Measurements from ENCODE around the gene GSN. TPM values are rescaled to one million over a fixed set of nuclear protein-coding genes. Genes with fewer than 3 reads are reported as not detected.
A peak's percentile ranks its signal among the peaks of the same experiment; 100 is the strongest.

Gene GSN
- total RNA-seq, 2 donors from 2014 or later, result 3.6 to 4.0 TPM

DNA sequence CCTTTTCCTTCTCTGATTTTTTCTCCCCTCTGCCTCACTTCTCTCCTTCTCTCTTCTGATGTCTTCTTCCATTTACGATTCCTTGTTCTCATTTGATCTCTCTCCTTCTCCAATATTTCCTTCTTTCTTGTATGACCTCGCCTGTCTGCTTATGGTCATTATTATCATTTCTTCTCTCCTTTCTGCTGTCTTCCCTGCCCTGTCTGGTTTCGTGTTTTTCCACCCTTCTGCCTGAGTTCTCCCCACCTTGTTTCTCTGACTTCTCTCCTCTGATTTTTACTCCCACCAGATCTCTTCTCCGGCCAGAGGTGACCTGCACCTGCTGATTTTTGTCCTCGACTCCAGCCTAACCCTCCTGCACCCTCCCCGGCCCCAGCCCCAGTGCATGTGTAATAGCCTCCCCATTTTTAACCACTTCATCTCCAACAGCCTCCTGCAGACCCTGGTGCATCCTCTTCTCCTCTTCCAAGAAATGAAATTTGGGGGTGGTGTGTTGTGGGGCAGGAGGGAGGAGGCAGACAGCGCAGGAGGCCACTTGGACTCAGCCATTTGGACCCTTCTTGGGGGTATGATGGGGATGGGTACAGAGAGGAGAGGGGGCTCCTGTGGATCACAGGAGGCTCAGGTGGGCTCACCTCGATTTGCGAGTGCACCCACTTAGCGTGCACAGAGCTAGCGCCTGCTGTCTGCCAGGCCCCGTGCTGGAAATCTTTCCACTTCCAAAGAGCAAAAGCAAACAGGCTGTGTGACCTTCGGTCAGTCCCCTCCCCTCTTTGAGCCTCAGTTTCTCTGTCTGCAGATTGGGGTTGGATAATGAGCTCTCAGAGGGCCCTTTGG, 32.5 kb downstream of the GSN start:
- Mint-ChIP-seq H3K36me3 (ENCODE audit: insufficient read depth in 2 of 2) (peaks cover 0 to 3% of the 10 kb centered on the region in 2 donors), H3K4me1 (ENCODE audit: low read depth) (peaks cover 15% of the 10 kb centered on the region), H3K27ac (no peak overlapping the region), H3K9me3 (no peaks in the 10 kb centered on the region), H3K4me3 (peak overlapping the region; percentile 75 to 80), H3K27me3 (ENCODE audit: low read depth) (peaks cover 27% of the 10 kb centered on the region)
- DNase-seq (no peak), ATAC-seq (replicated peaks in 1 of 2) (no peak)

DNA sequence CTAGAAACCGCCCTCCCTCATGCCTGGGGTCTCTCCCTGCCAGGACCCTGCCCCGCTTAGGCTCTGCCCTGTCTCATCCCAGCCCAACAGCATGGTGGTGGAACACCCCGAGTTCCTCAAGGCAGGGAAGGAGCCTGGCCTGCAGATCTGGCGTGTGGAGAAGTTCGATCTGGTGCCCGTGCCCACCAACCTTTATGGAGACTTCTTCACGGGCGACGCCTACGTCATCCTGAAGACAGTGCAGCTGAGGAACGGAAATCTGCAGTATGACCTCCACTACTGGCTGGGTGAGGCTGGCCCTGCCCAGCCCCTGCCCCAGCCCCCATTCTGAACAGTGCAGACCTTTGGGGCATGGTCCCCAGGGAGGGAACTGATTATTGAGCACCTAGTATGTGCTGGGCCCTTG, 33.9 kb downstream of the GSN start:
- DNase-seq (no peak), ATAC-seq (replicated peaks in 1 of 2) (no peak)
- peaks cover 0 to 3% of the 10 kb centered on the region in 2 donors for H3K36me3 Mint-ChIP-seq (ENCODE audit: insufficient read depth in 2 of 2)
- no peak overlapping the region for H3K27ac Mint-ChIP-seq
- no peaks in the 10 kb centered on the region for H3K9me3 Mint-ChIP-seq
- no peak overlapping the region for H3K4me3 Mint-ChIP-seq
- peaks cover 27% of the 10 kb centered on the region for H3K27me3 Mint-ChIP-seq (ENCODE audit: low read depth)
- peaks cover 15% of the 10 kb centered on the region for H3K4me1 Mint-ChIP-seq (ENCODE audit: low read depth)

GRCh38 chr9:121302341-121302740, 34.4 kb downstream of the GSN start:
- Mint-ChIP-seq H3K4me3 (no peak overlapping the region), H3K36me3 (ENCODE audit: insufficient read depth in 2 of 2) (peaks cover 0 to 3% of the 10 kb centered on the region in 2 donors), H3K27me3 (ENCODE audit: low read depth) (peaks cover 27% of the 10 kb centered on the region), H3K4me1 (ENCODE audit: low read depth) (peaks cover 15% of the 10 kb centered on the region), H3K9me3 (no peaks in the 10 kb centered on the region), H3K27ac (no peak overlapping the region)
- ATAC-seq (replicated peaks in 1 of 2) (no peak), DNase-seq (no peak)

GRCh38 chr9:121302786-121303185, 34.8 kb downstream of the GSN start:
- H3K36me3 Mint-ChIP-seq (ENCODE audit: insufficient read depth in 2 of 2), result peaks cover 0 to 3% of the 10 kb centered on the region in 2 donors
- H3K9me3 Mint-ChIP-seq, result no peaks in the 10 kb centered on the region
- no peak overlapping the region for H3K4me3 Mint-ChIP-seq
- peaks cover 27% of the 10 kb centered on the region for H3K27me3 Mint-ChIP-seq (ENCODE audit: low read depth)
- H3K4me1 Mint-ChIP-seq (ENCODE audit: low read depth), result peaks cover 15% of the 10 kb centered on the region
- H3K27ac Mint-ChIP-seq, result no peak overlapping the region
- no peak for ATAC-seq (replicated peaks in 1 of 2)
- no peak for DNase-seq

- H3K27me3 Mint-ChIP-seq (ENCODE audit: low read depth), result peaks cover 19% of the 10 kb centered on the region
- no peaks in the 10 kb centered on the region for H3K9me3 Mint-ChIP-seq
- H3K4me3 Mint-ChIP-seq, result no peak overlapping the region
- H3K27ac Mint-ChIP-seq, result no peak overlapping the region
- H3K4me1 Mint-ChIP-seq (ENCODE audit: low read depth), result peaks cover 10% of the 10 kb centered on the region
- peaks cover 0 to 3% of the 10 kb centered on the region in 2 donors for H3K36me3 Mint-ChIP-seq (ENCODE audit: insufficient read depth in 2 of 2)
- DNase-seq (no peak), ATAC-seq (replicated peaks in 1 of 2) (no peak)
These were observed 35.8 kb downstream of the GSN start for GRCh38 chr9:121303456-121304451.

GRCh38 chr9:121304707-121305106, 36.7 kb downstream of the GSN start:
- Mint-ChIP-seq H3K36me3 (ENCODE audit: insufficient read depth in 2 of 2) (peaks cover 0 to 3% of the 10 kb centered on the region in 2 donors), H3K27me3 (ENCODE audit: low read depth) (peaks cover 12% of the 10 kb centered on the region), H3K27ac (no peak overlapping the region), H3K9me3 (no peaks in the 10 kb centered on the region), H3K4me3 (no peak overlapping the region), H3K4me1 (ENCODE audit: low read depth) (peaks cover 9% of the 10 kb centered on the region)
- DNase-seq (no peak), ATAC-seq (replicated peaks in 1 of 2) (no peak)

DNA sequence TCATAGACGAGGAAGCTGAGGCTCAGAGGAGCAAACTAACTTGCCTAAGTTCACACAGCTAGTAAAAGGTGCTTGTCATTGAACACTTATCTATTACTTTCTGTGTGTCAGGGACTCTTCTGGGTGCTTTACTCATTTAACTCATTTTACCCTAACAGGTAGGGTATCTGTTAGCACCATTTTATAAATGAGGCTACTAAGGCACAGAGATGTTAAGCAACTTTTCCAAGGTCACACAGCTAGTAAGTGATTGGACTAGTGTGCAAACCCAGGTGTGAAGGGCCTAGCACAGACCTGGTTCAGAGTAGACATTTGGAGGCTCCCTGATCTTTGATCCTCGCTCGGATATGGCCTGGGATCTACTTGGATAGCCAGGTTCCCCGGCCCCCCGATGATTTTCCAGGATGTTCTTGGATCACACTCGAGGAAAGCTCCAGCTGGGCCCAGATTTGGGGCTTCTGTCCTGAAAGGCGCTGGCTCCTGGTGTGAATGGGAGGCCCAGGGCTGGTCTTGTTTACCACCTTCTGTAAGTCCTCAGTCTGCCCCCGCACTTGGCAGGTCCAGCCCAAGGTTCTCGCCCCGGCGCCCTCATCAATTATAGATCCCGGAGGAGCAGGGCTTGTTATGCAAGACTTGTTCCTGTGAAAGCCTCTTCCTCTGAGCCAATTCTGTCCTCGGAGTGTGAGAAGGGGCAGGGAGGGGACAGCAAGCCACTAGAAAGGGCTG, 37.5 kb downstream of the GSN start:
- DNase-seq (no peak), ATAC-seq (replicated peaks in 1 of 2) (no peak)
- H3K27me3 Mint-ChIP-seq (ENCODE audit: low read depth), result peaks cover 5% of the 10 kb centered on the region
- peaks cover 2% of the 10 kb centered on the region for H3K4me1 Mint-ChIP-seq (ENCODE audit: low read depth)
- H3K27ac Mint-ChIP-seq, result no peak overlapping the region
- H3K4me3 Mint-ChIP-seq, result no peak overlapping the region
- no peaks in the 10 kb centered on the region for H3K36me3 Mint-ChIP-seq (ENCODE audit: insufficient read depth in 2 of 2)
- H3K9me3 Mint-ChIP-seq, result no peaks in the 10 kb centered on the region

DNA sequence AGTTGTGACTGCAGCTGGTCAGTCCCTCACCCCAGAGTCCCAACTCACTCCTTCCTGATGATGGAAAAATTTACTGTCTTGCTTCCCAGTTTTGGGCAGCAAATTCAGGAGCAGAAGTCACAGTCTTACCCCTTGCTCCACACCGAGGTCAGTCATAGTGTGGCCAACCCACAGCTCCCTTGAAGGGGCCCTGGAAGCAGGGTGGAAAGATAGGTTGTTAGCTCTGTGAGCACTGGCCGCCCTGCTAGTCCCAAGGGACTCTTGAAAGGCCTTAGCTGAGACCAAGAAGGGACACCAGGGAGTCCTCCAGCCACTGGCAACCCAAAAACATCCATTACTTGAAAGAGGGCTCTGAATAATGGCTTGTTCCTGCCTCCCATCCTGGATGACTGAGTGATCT, 40.0 kb downstream of the GSN start:
- Mint-ChIP-seq H3K4me1 (ENCODE audit: low read depth) (no peaks in the 10 kb centered on the region), H3K36me3 (ENCODE audit: insufficient read depth in 2 of 2) (no peaks in the 10 kb centered on the region), H3K9me3 (no peaks in the 10 kb centered on the region), H3K4me3 (no peak overlapping the region), H3K27me3 (ENCODE audit: low read depth) (no peaks in the 10 kb centered on the region), H3K27ac (no peak overlapping the region)
- ATAC-seq (replicated peaks in 1 of 2), result no peak
- no peak for DNase-seq

DNA sequence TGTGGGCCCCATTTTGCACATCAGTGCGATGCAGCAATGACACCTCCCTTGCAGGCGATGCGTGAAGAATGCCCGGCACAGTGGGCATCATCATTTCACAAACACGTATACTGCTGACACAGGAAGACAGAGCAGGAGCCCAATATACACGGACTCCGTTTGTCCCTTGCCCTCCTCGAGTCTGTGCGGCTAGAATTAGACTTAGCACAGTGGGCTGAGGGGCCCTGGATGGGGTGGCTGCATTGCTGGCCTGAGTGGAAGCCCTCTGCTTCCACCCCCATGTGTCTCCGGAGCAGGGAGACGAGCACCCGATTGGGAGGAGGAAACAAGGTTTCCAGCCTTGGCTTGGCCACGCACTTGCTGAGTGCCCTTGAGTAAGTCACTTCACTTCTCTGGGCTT, 40.8 kb downstream of the GSN start:
- ATAC-seq (replicated peaks in 1 of 2) (no peak), DNase-seq (no peak)
- Mint-ChIP-seq H3K4me3 (no peak overlapping the region), H3K27me3 (ENCODE audit: low read depth) (no peaks in the 10 kb centered on the region), H3K4me1 (ENCODE audit: low read depth) (no peaks in the 10 kb centered on the region), H3K9me3 (no peaks in the 10 kb centered on the region), H3K27ac (no peak overlapping the region), H3K36me3 (ENCODE audit: insufficient read depth in 2 of 2) (no peaks in the 10 kb centered on the region)

DNA sequence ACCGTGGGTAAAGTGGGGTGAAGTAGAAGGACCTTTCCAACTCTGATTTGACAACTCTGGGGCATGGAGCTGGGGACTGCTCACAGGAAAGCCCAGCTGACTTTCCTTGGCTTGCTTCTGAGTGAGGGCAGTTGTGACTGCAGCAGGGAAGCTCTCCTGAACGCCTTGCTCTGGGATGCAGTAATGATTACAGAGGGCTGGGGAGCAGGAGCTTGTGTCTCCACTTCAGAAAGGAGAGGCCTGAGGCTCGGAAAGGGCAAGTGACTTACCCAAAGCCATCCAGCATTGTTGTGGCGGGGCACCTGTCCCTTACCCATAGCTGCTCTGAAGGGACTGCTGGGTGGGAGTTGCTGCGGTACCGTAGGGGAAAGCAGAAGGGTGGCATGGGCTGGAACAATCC, 41.2 kb downstream of the GSN start:
- Mint-ChIP-seq H3K4me3 (no peak overlapping the region), H3K36me3 (ENCODE audit: insufficient read depth in 2 of 2) (no peaks in the 10 kb centered on the region), H3K4me1 (ENCODE audit: low read depth) (no peaks in the 10 kb centered on the region), H3K27ac (no peak overlapping the region), H3K27me3 (ENCODE audit: low read depth) (no peaks in the 10 kb centered on the region), H3K9me3 (no peaks in the 10 kb centered on the region)
- ATAC-seq (replicated peaks in 1 of 2) (no peak), DNase-seq (no peak)

GRCh38 chr9:121309833-121310425, 42.0 kb downstream of the GSN start:
- no peak overlapping the region for H3K4me3 Mint-ChIP-seq
- no peaks in the 10 kb centered on the region for H3K27me3 Mint-ChIP-seq (ENCODE audit: low read depth)
- H3K9me3 Mint-ChIP-seq, result no peaks in the 10 kb centered on the region
- H3K4me1 Mint-ChIP-seq (ENCODE audit: low read depth), result no peaks in the 10 kb centered on the region
- H3K36me3 Mint-ChIP-seq (ENCODE audit: insufficient read depth in 2 of 2), result no peaks in the 10 kb centered on the region
- DNase-seq (no peak), ATAC-seq (replicated peaks in 1 of 2) (no peak)
- H3K27ac Mint-ChIP-seq, result no peak overlapping the region

DNA sequence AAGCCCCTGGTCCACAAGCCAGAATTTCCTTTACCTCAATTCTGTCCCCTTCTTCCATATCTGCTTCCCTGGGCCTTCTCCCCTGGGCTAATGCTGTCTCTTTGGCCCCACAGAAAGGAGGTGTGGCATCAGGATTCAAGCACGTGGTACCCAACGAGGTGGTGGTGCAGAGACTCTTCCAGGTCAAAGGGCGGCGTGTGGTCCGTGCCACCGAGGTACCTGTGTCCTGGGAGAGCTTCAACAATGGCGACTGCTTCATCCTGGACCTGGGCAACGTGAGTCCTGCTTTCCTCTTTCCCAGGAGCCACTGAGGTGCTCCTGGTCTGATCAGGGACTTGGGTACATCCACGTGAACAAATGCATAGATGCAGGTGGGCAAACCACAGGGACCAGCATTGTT, 42.6 kb downstream of the GSN start:
- DNase-seq, result no peak

More for the DNA sequence above, 42.6 kb downstream of the GSN start:
- no peaks in the 10 kb centered on the region for H3K27me3 Mint-ChIP-seq (ENCODE audit: low read depth)
- H3K27ac Mint-ChIP-seq, result no peak overlapping the region
- H3K4me3 Mint-ChIP-seq, result no peak overlapping the region
- ATAC-seq (replicated peaks in 1 of 2), result no peak
- H3K36me3 Mint-ChIP-seq (ENCODE audit: insufficient read depth in 2 of 2), result no peaks in the 10 kb centered on the region
- H3K9me3 Mint-ChIP-seq, result no peaks in the 10 kb centered on the region
- no peaks in the 10 kb centered on the region for H3K4me1 Mint-ChIP-seq (ENCODE audit: low read depth)
